ENCODE measurements around the gene CCDC3.

- TF ChIP-seq POLR2A (IDR thresholded peaks at IDR 0.05) (no peak), CTCF (IDR thresholded peaks at IDR 0.05) (no peak)
Measured at GRCh38 chr10:12946372-12946771, 55.1 kb downstream of the CCDC3 start.
